GM18526 (cell line): ENCODE data around the gene ADGRL3.

ENCODE experiments used
- POLR2A ChIP-seq: IDR thresholded peaks from 3 replicates; pipeline ENCODE4 v1.6.1; 2011; ENCODE audit not compliant: insufficient read length; ENCODE audit errors: extremely low read depth

Gene ADGRL3

GRCh38 chr4:61671599-61671998, 471.5 kb downstream of the ADGRL3 start:
- TF ChIP-seq POLR2A, result no peak

GRCh38 chr4:61675464-61675863, 475.3 kb downstream of the ADGRL3 start:
- TF ChIP-seq POLR2A, result no peak

GRCh38 chr4:61678297-61678696, 478.2 kb downstream of the ADGRL3 start:
- no peak for TF ChIP-seq POLR2A

GRCh38 chr4:61693520-61693919, 493.4 kb downstream of the ADGRL3 start:
- no peak for TF ChIP-seq POLR2A

- TF ChIP-seq POLR2A, result no peak
Measured at GRCh38 chr4:61714387-61714911, 514.3 kb downstream of the ADGRL3 start.

GRCh38 chr4:61716426-61716825, 516.3 kb downstream of the ADGRL3 start:
- TF ChIP-seq POLR2A, result no peak

- no peak for TF ChIP-seq POLR2A
Measured at GRCh38 chr4:61723492-61723891, 523.4 kb downstream of the ADGRL3 start.

- no peak for TF ChIP-seq POLR2A
Measured at GRCh38 chr4:61727286-61727685, 527.2 kb downstream of the ADGRL3 start.

GRCh38 chr4:61734409-61734808, 534.3 kb downstream of the ADGRL3 start:
- no peak for TF ChIP-seq POLR2A

- no peak for TF ChIP-seq POLR2A
Measured at GRCh38 chr4:61739887-61740286, 539.8 kb downstream of the ADGRL3 start.

GRCh38 chr4:61740886-61741285, 540.8 kb downstream of the ADGRL3 start:
- no peak for TF ChIP-seq POLR2A

- TF ChIP-seq POLR2A, result no peak
Measured at GRCh38 chr4:61741327-61742096, 541.4 kb downstream of the ADGRL3 start.

- no peak for TF ChIP-seq POLR2A
Measured at GRCh38 chr4:61750810-61751209, 550.7 kb downstream of the ADGRL3 start.

- TF ChIP-seq POLR2A, result no peak
Measured at GRCh38 chr4:61752617-61753016, 552.5 kb downstream of the ADGRL3 start.

- no peak for TF ChIP-seq POLR2A
Measured at GRCh38 chr4:61753739-61754138, 553.6 kb downstream of the ADGRL3 start.

- no peak for TF ChIP-seq POLR2A
Measured at GRCh38 chr4:61760820-61761219, 560.7 kb downstream of the ADGRL3 start.
